Esophagus squamous epithelium (tissue), 5 donors: Measurements from ENCODE around the gene SMIM35. TPM values are rescaled to one million over a fixed set of nuclear protein-coding genes. Genes with fewer than 3 reads are reported as not detected.

Source experiments
- DNase-seq: peaks from one replicate; lab custom pipeline; 2025; lab: John Stamatoyannopoulos, UW
- H3K27ac ChIP-seq, 4 donors: fragments of 200-600 bp; sonication (generic); one replicate each; pipeline ENCODE4 v1.5.1; 2016 to 2019; ENCODE audit warnings: mild to moderate bottlenecking in 1 of 4
- H3K27me3 ChIP-seq, 4 donors: fragments of 200-600 bp; sonication (generic); 1 replicate in 3 of 4; 2 replicates in 1 of 4; pipeline versions ENCODE4 v1.5.1 to v1.6.0; 2017 to 2021; ENCODE audit warnings: antibody characterized with exemption in 1 of 4
- H3K36me3 ChIP-seq, 3 donors: fragments of 200-600 bp; sonication (generic); one replicate each; pipeline ENCODE4 v1.5.1; 2016 to 2019
- H3K4me1 ChIP-seq, 3 donors: fragments of 200-600 bp; sonication (generic); one replicate each; pipeline ENCODE4 v1.5.1; 2017 to 2019
- H3K4me3 ChIP-seq, 4 donors: fragments of 200-600 bp; sonication (generic); 1 replicate in 3 of 4; 2 replicates in 1 of 4; pipeline ENCODE4 v1.5.1; 2016 to 2019; ENCODE audit warnings: mild to moderate bottlenecking in 2 of 4, moderate library complexity in 1 of 4
- H3K9me3 ChIP-seq, 3 donors: fragments of 200-600 bp; sonication (generic); one replicate each; pipeline ENCODE4 v1.5.1; 2016 to 2019
- CTCF ChIP-seq, 6 experiments: fragments of 450-650 bp in 4 of 6; fragments of 200-600 bp in 2 of 6; sonication (generic) in 2 of 6; IDR thresholded peaks; one replicate each; pipeline ENCODE4 v1.5.1; 2016 to 2019; ENCODE audit warnings: antibody characterized with exemption in 6 of 6, mild to moderate bottlenecking in 4 of 6, moderate library complexity in 4 of 6
- POLR2A ChIP-seq, 4 donors: fragments of 450-650 bp; IDR thresholded peaks; one replicate each; pipeline ENCODE4 v1.6.1; 2017; ENCODE audit warnings: antibody characterized with exemption in 4 of 4, mild to moderate bottlenecking in 4 of 4, moderate library complexity in 3 of 4
- WGBS, 2 donors: methylation state at CpG; one replicate each; pipeline ENCODE4 v1.1.5; 2018; 5-methylcytosine and 5-hydroxymethylcytosine counted together
- intact Hi-C: fragments of 100-400 bp; cut with DNase I; formaldehyde crosslinking; loops from one replicate; pipeline ENCODE4 v1.15.0; 2022
- total RNA-seq, 4 donors: library from RNA; depleted of rRNA; stranded (reverse); fragments of >200 nt; gene quantifications; one replicate each; pipeline ENCODE4 v1.1.0, GENCODE V29; 2016
- donor health status: DM: yes; HTN: yes; CAD: no.

The SMIM35 gene
- total RNA-seq, 4 donors from 2014 or later, result not detected

DNA sequence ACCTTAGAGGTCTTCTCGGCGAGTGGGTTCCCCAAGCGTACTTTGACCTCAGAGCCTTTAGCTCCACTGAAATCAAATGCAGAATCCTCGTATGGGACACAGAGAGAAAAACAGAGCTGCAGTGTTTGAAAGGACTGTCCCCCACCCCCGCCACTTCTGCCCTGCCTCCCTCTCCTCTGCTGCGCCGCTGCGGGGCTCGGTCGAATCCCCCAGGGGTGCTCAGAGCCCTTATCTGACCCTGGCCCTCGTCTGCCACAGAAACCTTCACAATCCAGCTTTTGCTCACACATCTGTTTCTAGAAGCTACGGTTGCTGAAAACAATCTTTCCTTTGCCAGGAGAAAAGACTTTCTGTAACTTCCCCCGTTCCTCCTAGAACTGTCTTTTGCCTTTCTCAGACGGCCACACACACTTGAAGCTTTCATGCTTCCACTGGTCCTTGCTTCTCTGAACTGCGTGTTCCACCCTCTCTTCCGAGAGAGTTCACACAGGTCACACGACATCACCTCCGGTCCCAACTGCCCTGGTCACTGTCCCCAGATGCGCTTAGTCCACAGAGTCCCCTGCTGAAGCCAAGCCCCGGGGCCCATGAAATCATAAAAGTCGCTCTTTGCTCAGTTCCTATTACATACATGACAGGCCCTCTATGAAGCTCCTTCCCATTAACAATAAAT lies 3.7 kb downstream of the SMIM35 start:
- 72 to 77% methylated on average over 17 to 21 of the region's 21 CpGs for WGBS, 2 donors
- peaks cover 0 to 68% (median 0%) of the 10 kb centered on the region in 3 donors for H3K36me3 ChIP-seq
- H3K4me1 ChIP-seq, result peaks cover 2 to 76% (median 4%) of the 10 kb centered on the region in 3 donors
- TF ChIP-seq CTCF (IDR thresholded peaks at IDR 0.05) (no peak), POLR2A (IDR thresholded peaks at IDR 0.05) (no peak)
- peaks cover 0 to 14% (median 0%) of the 10 kb centered on the region in 3 donors for H3K9me3 ChIP-seq
- no peak for DNase-seq
- no peak overlapping the region for H3K27ac ChIP-seq
- intact Hi-C loops, result no loop called here
- H3K27me3 ChIP-seq, result no peaks in the 10 kb centered on the region
- no peak overlapping the region for H3K4me3 ChIP-seq

GRCh38 chr11:118081241-118081958 lies 5.4 kb downstream of the SMIM35 start:
- intact Hi-C loops, result no loop called here
- H3K27me3 ChIP-seq, result peaks cover 0 to 7% (median 0%) of the 10 kb centered on the region in 4 donors
- peaks cover 2 to 64% (median 3%) of the 10 kb centered on the region in 3 donors for H3K4me1 ChIP-seq
- TF ChIP-seq POLR2A (IDR thresholded peaks at IDR 0.05) (no peak), CTCF (IDR thresholded peaks at IDR 0.05) (no peak)
- no peaks in the 10 kb centered on the region for H3K9me3 ChIP-seq
- WGBS, 2 donors, result 73 to 85% methylated on average over 11 to 18 of the region's 18 CpGs
- H3K27ac ChIP-seq, result no peak overlapping the region
- H3K4me3 ChIP-seq, result no peak overlapping the region
- H3K36me3 ChIP-seq, result peaks cover 0 to 52% (median 0%) of the 10 kb centered on the region in 3 donors
- DNase-seq, result no peak

- TF ChIP-seq POLR2A (IDR thresholded peaks at IDR 0.05) (no peak), CTCF (IDR thresholded peaks at IDR 0.05) (no peak)
- no peak for DNase-seq
- intact Hi-C loops, result no loop called here
- Histone ChIP-seq H3K27ac (no peak overlapping the region), H3K27me3 (peaks cover 0 to 7% (median 0%) of the 10 kb centered on the region in 4 donors), H3K36me3 (peaks cover 0 to 41% (median 0%) of the 10 kb centered on the region in 3 donors), H3K4me3 (no peak overlapping the region), H3K9me3 (no peaks in the 10 kb centered on the region), H3K4me1 (peaks cover 9 to 73% (median 14%) of the 10 kb centered on the region in 3 donors)
- WGBS, 2 donors, result 75 to 76% methylated on average over 3 of the region's 5 CpGs
Measured at GRCh38 chr11:118080296-118080695, 6.5 kb downstream of the SMIM35 start.

DNA sequence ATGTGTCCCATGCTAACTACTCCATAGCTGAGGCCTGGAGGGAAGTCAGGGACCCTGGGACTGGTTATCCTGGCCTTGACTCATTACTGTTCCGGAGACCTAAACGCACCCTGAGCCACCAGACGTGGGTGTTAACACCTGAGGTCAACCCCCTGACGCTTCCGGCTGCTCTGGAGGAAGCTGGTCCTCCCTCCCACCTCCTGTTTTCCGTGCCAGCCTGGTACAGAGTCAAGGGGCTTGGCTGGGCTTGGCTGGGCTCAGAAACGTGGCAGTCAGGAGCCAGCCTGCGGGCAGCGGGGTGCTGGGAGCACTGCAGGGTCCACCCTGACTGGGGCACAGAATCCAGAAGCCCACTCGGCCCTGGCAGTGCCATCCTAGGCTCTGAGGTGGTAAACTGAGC lies 7.3 kb downstream of the SMIM35 start:
- peak overlapping the region; percentile 48 to 64 (median 56) for H3K4me3 ChIP-seq
- WGBS, 2 donors, result 50 to 85% methylated on average over 2 to 4 of the region's 10 CpGs
- H3K27me3 ChIP-seq, result peaks cover 0 to 7% (median 0%) of the 10 kb centered on the region in 4 donors
- no peak for TF ChIP-seq CTCF (IDR thresholded peaks at IDR 0.05)
- TF ChIP-seq POLR2A (IDR thresholded peaks at IDR 0.05), result no peak
- peak overlapping the region in 3 of 4 donors; percentile 29 to 92 (median 60) for H3K27ac ChIP-seq
- peaks cover 13 to 81% (median 19%) of the 10 kb centered on the region in 3 donors for H3K4me1 ChIP-seq
- no peaks in the 10 kb centered on the region for H3K9me3 ChIP-seq
- DNase-seq, result no peak
- peaks cover 0 to 33% (median 0%) of the 10 kb centered on the region in 3 donors for H3K36me3 ChIP-seq
- intact Hi-C loops, result no loop called here
